Measurements from ENCODE around the gene DSTYK.

DSTYK gene

DNA sequence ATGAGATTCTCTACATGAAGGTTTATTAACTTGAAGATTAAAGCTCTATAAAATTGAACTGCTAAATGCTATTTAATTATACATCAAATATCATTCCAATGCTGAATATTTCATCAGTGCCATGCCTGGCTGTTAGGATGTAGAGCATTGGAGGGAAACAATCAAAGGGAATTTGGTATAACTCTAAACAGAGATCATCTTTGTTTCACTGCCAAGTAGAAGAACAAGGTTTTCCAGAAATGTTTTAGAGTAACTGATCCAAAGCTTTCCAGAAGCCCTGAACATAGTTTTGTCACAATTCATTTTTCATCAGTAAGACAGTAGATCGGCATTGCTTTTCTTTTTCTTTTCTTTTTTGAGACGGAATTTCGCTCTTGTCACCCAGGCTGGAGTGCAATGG, 5.9 kb upstream of the DSTYK start:
- TF ChIP-seq, protein P1, sequence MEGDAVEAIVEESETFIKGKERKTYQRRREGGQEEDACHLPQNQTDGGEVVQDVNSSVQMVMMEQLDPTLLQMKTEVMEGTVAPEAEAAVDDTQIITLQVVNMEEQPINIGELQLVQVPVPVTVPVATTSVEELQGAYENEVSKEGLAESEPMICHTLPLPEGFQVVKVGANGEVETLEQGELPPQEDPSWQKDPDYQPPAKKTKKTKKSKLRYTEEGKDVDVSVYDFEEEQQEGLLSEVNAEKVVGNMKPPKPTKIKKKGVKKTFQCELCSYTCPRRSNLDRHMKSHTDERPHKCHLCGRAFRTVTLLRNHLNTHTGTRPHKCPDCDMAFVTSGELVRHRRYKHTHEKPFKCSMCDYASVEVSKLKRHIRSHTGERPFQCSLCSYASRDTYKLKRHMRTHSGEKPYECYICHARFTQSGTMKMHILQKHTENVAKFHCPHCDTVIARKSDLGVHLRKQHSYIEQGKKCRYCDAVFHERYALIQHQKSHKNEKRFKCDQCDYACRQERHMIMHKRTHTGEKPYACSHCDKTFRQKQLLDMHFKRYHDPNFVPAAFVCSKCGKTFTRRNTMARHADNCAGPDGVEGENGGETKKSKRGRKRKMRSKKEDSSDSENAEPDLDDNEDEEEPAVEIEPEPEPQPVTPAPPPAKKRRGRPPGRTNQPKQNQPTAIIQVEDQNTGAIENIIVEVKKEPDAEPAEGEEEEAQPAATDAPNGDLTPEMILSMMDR (IDR thresholded peaks at IDR 0.05; ENCODE audit: control insufficient read depth, extremely low read depth, insufficient read depth): no peak
- DNase-seq (ENCODE audit: low read depth): no peak
- no peak overlapping the region for H3K4me3 ChIP-seq (ENCODE audit: low read depth, low read length)

GRCh38 chr1:205216588-205216987, 5.1 kb upstream of the DSTYK start:
- DNase-seq (ENCODE audit: low read depth): no peak
- TF ChIP-seq, protein P1 (IDR thresholded peaks at IDR 0.05; ENCODE audit: control insufficient read depth, extremely low read depth, insufficient read depth): no peak
- no peak overlapping the region for H3K4me3 ChIP-seq (ENCODE audit: low read depth, low read length)

DNA sequence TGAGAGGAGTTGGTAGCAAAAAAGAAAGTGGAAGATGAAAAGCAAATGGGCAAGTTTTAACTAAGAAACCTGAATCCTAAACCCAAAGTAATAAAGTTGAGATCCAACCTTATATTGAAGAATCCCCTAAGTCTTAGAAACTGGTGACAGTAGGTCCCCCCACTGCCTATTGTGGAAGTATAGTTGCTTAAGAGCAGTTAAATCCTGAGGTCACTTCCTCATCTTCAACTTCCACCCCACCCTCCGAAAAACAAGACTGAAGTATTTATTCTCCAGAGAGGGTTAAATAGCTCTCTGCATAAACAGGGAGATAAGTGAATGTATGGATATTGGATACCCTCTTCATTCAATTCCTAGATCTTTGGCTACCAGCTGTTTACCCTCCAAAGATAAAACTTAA, 3.3 kb upstream of the DSTYK start:
- TF ChIP-seq, protein P1 (IDR thresholded peaks at IDR 0.05; ENCODE audit: control insufficient read depth, extremely low read depth, insufficient read depth): no peak
- H3K4me3 ChIP-seq (ENCODE audit: low read depth, low read length): no peak overlapping the region
- DNase-seq (ENCODE audit: low read depth): no peak

DNA sequence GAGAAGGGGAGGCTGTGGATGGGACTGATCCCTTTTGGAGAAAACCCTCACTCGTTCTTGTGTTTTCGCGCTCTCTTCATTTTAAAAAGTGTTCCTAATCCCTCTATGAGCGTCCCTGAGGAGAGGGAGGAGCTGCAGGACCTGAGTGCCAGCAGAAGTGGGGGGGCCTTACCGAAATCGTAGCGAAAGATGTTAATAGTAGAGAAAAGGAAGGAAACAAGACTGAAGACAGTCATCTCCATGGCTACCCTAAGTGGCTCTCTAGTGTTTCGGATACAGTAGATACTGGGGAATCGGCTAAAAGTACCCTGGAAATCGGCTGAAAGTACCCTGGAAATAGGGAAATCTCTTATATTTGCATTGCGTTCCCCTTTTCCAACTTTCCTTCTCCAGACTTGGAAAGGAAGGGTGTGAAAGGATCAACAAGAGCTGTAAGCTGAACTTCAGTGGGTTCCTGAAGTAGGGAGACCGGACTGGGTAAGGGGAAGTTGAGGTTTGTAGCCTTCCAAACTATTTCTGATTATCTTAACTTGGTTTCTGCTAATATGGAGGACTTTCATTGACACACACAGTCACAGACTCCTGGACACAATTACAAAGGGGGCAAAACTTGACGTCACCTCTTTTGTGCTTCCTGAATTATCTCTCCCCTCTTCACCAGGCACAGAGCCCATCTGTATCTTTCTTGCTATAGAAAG, 486 bp upstream of the DSTYK start:
- H3K4me3 ChIP-seq (ENCODE audit: low read depth, low read length): peak overlapping the region; percentile 95
- DNase-seq (ENCODE audit: low read depth): no peak

DNA sequence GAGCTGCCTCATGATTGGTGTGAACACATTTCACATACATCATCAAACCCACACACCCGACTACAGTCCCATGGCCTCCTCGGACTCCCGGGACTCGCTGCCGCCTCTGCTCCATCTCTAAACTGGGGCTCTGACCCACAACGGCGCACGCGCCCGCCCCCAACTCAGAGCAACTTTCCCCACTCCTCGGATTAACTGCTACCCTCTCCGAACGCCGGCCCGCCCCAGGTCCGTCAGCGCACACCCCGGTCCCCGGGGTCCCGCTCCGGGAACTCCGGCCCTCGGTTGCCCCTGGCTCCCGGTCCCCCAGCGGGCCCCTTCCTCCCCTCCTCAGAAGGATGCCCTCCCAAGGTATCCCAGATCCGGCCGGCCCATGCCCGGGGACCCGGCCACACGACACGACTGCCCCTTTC, 740 bp downstream of the DSTYK start:
- TF ChIP-seq, protein P1 (IDR thresholded peaks at IDR 0.05; ENCODE audit: control insufficient read depth, extremely low read depth, insufficient read depth): no peak
- DNase-seq (ENCODE audit: low read depth): no peak
- peak overlapping the region; percentile 95 for H3K4me3 ChIP-seq (ENCODE audit: low read depth, low read length)

More for the DNA sequence above, 486 bp upstream of the DSTYK start:
- TF ChIP-seq, protein P1 (IDR thresholded peaks at IDR 0.05; ENCODE audit: control insufficient read depth, extremely low read depth, insufficient read depth): no peak

DNA sequence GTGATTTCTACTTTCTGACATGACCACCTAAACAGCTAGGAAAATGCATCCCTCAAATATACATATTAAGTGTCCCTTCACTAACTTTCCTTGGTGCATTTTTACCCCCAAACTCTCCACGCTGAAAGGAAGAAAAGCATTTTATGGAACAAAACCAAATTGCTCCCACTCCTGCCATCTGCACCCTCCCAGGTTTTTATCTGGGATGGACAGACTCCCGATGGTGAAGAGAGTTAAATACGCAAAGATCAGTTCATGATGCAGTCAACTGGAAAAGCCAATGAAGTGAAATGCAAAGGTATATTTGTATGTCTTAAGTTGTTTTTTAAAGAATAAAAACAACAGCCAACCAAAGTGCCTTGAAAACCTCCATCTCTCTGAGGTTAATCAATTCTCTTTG, 2.7 kb downstream of the DSTYK start:
- TF ChIP-seq, protein P1 (IDR thresholded peaks at IDR 0.05; ENCODE audit: control insufficient read depth, extremely low read depth, insufficient read depth): no peak
- no peak overlapping the region for H3K4me3 ChIP-seq (ENCODE audit: low read depth, low read length)
- no peak for DNase-seq (ENCODE audit: low read depth)

DNA sequence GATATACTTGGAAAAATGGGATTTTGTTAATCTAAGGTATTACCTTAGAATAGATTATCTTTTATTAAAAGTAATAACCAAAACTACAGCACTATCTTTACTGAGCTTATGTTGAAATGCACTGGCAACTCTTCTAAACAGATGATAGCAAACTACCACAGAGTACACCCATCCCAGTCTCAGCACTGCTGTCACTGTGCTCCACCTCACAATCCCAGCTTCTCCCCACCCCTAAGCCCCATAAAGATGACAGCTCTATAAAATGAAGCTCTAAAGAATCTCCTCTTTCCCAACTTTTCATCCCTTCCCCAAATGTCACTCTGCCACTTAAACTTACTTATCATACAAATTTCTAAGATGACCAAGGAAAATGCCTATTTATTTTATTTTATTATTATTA, 6.4 kb downstream of the DSTYK start:
- DNase-seq (ENCODE audit: low read depth): no peak
- H3K4me3 ChIP-seq (ENCODE audit: low read depth, low read length): no peak overlapping the region

More for the DNA sequence above, 6.4 kb downstream of the DSTYK start:
- TF ChIP-seq, protein P1 (IDR thresholded peaks at IDR 0.05; ENCODE audit: control insufficient read depth, extremely low read depth, insufficient read depth): no peak
